Lung (tissue), 12 donors: Measurements from ENCODE around the gene ACSF2. TPM values are rescaled to one million over a fixed set of nuclear protein-coding genes. Genes with fewer than 3 reads are reported as not detected.

Experiments
- ATAC-seq: fragments of 200-7000 bp; cut with Tn5 transposase; one replicate; pipeline ENCODE4 v1.9.1; 2020; ENCODE audit warnings: moderate number of reproducible peaks; ENCODE audit not compliant: insufficient read depth, low FRiP score
- DNase-seq, 3 donors: peaks; one replicate each; pipeline ENCODE4 v3.0.0-alpha.2; 2013 to 2017
- H3K27ac ChIP-seq, 2 donors: one replicate each; pipeline ENCODE4 v1.5.1; 2013; ENCODE audit warnings: mild to moderate bottlenecking in 2 of 2, moderate library complexity in 2 of 2, control low read depth in 1 of 2, inconsistent platforms in 1 of 2, low read depth in 1 of 2, low read length in 1 of 2
- H3K27me3 ChIP-seq, 3 donors: one replicate each; pipeline ENCODE4 v1.5.1; 2013; ENCODE audit warnings: low read length in 2 of 3; ENCODE audit not compliant: control insufficient read depth in 3 of 3, insufficient read depth in 3 of 3
- H3K36me3 ChIP-seq, 4 donors: one replicate each; pipeline ENCODE4 v1.5.1; 2013; ENCODE audit warnings: low read length in 4 of 4, mild to moderate bottlenecking in 1 of 4, moderate library complexity in 1 of 4; ENCODE audit not compliant: control insufficient read depth in 4 of 4, insufficient read depth in 4 of 4
- H3K4me1 ChIP-seq, 5 donors: one replicate each; pipeline ENCODE4 v1.5.1; 2013; ENCODE audit warnings: low read length in 5 of 5, mild to moderate bottlenecking in 2 of 5, moderate library complexity in 1 of 5; ENCODE audit not compliant: control insufficient read depth in 5 of 5, insufficient read depth in 5 of 5
- H3K4me3 ChIP-seq: one replicate; pipeline ENCODE4 v1.5.1; 2013; ENCODE audit warnings: mild to moderate bottlenecking, control low read depth, moderate library complexity
- H3K9ac ChIP-seq, 2 donors: one replicate each; pipeline ENCODE4 v1.5.1; 2013; ENCODE audit warnings: low read length in 2 of 2, control low read depth in 1 of 2; ENCODE audit not compliant: insufficient read depth in 1 of 2
- H3K9me3 ChIP-seq, 4 donors: one replicate each; pipeline ENCODE4 v1.5.1; 2013; ENCODE audit warnings: low read length in 3 of 4, mild to moderate bottlenecking in 1 of 4, moderate library complexity in 1 of 4; ENCODE audit not compliant: control insufficient read depth in 4 of 4, insufficient read depth in 3 of 4
- CTCF ChIP-seq: IDR thresholded peaks from 2 replicates; pipeline ENCODE4 v1.5.1; 2012; ENCODE audit warnings: mild to moderate bottlenecking; ENCODE audit errors: control extremely low read depth, extremely low read depth
- WGBS, 2 donors: extraction: QIAGEN DNeasy Blood & Tissue Kit; methylation state at CpG; one replicate each; pipeline ENCODE4 v1.1.7; 2013; 5-methylcytosine and 5-hydroxymethylcytosine counted together
- polyA plus RNA-seq, 2 donors: library from polyadenylated mRNA; stranded (reverse); fragments of 200-250 nt; gene quantifications; one replicate each; pipeline ENCODE4 v1.2.1, GENCODE V29; 2013
- total RNA-seq, 2 donors: library from RNA; depleted of rRNA in 1 of 2; stranded (reverse); fragments of >200 nt in 1 of 2; gene quantifications; one replicate each; pipeline ENCODE4 v1.2.1, GENCODE V29; 2014 to 2021
- donor health status: control.
- donor health status: control.
- donor health status: Bipolar disorder and iron deficiency.
- donor health status: healthy.
- donor health status: DM: yes; HTN: yes; CAD: no.

ACSF2 gene
- total and polyA plus RNA-seq, 4 donors = 23.5 to 79.2 (median 70.9) TPM

GRCh38 chr17:50464736-50465135, 38.7 kb downstream of the ACSF2 start:
- Histone ChIP-seq H3K9ac (no peak overlapping the region), H3K36me3 (peaks cover 0 to 9% (median 7%) of the 10 kb centered on the region in 4 donors), H3K4me3 (no peak overlapping the region), H3K27me3 (peaks cover 0 to 22% (median 0%) of the 10 kb centered on the region in 3 donors), H3K27ac (no peak overlapping the region), H3K4me1 (peaks cover 0 to 17% (median 3%) of the 10 kb centered on the region in 5 donors), H3K9me3 (peaks cover 0 to 2% (median 0%) of the 10 kb centered on the region in 4 donors)
- no peak for ATAC-seq
- WGBS, 2 donors = 81 to 90% methylated on average over 4 of the region's 4 CpGs
- TF ChIP-seq CTCF = no peak
- DNase-seq = no peak

- ATAC-seq (no peak), DNase-seq (no peak)
- Histone ChIP-seq H3K4me1 (peaks cover 0 to 17% (median 3%) of the 10 kb centered on the region in 5 donors), H3K9ac (no peak overlapping the region), H3K36me3 (peaks cover 0 to 9% (median 7%) of the 10 kb centered on the region in 4 donors), H3K4me3 (no peak overlapping the region), H3K27me3 (peaks cover 0 to 24% (median 0%) of the 10 kb centered on the region in 3 donors), H3K27ac (no peak overlapping the region), H3K9me3 (peaks cover 0 to 2% (median 0%) of the 10 kb centered on the region in 4 donors)
- 97 to 99% methylated on average over 6 of the region's 6 CpGs for WGBS, 2 donors
- no peak for TF ChIP-seq CTCF
Measured at GRCh38 chr17:50465171-50465570, 39.2 kb downstream of the ACSF2 start.

GRCh38 chr17:50465635-50466034, 39.6 kb downstream of the ACSF2 start:
- Histone ChIP-seq H3K27ac (no peak overlapping the region), H3K9ac (no peak overlapping the region), H3K4me3 (no peak overlapping the region), H3K9me3 (peaks cover 0 to 2% (median 0%) of the 10 kb centered on the region in 4 donors), H3K27me3 (peaks cover 0 to 24% (median 0%) of the 10 kb centered on the region in 3 donors), H3K4me1 (peaks cover 0 to 17% (median 3%) of the 10 kb centered on the region in 5 donors), H3K36me3 (peaks cover 0 to 9% (median 7%) of the 10 kb centered on the region in 4 donors)
- ATAC-seq (no peak), DNase-seq (no peak)
- no peak for TF ChIP-seq CTCF
- 91 to 94% methylated on average over 9 of the region's 9 CpGs for WGBS, 2 donors
